Kidney (tissue), 14 donors: ENCODE measurements around the gene PLD6. TPM values are rescaled to one million over a fixed set of nuclear protein-coding genes. Genes with fewer than 3 reads are reported as not detected.
A peak's percentile ranks its signal among the peaks of the same experiment; 100 is the strongest.

Experiments used
- DNase-seq, 5 donors: peaks; one replicate each; pipeline ENCODE4 v3.0.0-alpha.2; 2013 to 2020
- FAIRE-seq: peaks from 2 replicates; lab custom pipeline; 2012; peaks lifted over from hg19 to GRCh38; lab: Jason Lieb, UNC
- H3K27ac ChIP-seq, 2 donors: one replicate each; pipeline ENCODE4 v1.7.0; 2013; ENCODE audit warnings: low read depth in 2 of 2, low read length in 2 of 2, inconsistent platforms in 1 of 2
- H3K27me3 ChIP-seq: one replicate; pipeline ENCODE4 v1.7.1; 2013; ENCODE audit warnings: low read length, inconsistent platforms; ENCODE audit not compliant: control insufficient read depth, insufficient read depth
- H3K36me3 ChIP-seq, 3 donors: one replicate each; pipeline versions ENCODE4 v1.7.0 to v1.7.1; 2013; ENCODE audit warnings: low read length in 3 of 3, control low read depth in 1 of 3, inconsistent platforms in 1 of 3; ENCODE audit not compliant: insufficient read depth in 3 of 3, control insufficient read depth in 2 of 3
- H3K4me1 ChIP-seq, 3 donors: one replicate each; pipeline versions ENCODE4 v1.7.0 to v1.7.1; 2013; ENCODE audit warnings: low read length in 3 of 3, inconsistent platforms in 1 of 3, low read depth in 1 of 3; ENCODE audit not compliant: control insufficient read depth in 2 of 3, insufficient read depth in 2 of 3
- H3K4me3 ChIP-seq, 3 donors: one replicate each; pipeline versions ENCODE4 v1.7.0 to v1.8.1; 2013; ENCODE audit warnings: low read length in 3 of 3, control low read depth in 1 of 3, inconsistent platforms in 1 of 3
- H3K9ac ChIP-seq, 3 donors: one replicate each; pipeline versions ENCODE4 v1.7.0 to v1.7.1; 2013; ENCODE audit warnings: low read length in 3 of 3, control low read depth in 1 of 3, inconsistent platforms in 1 of 3
- H3K9me3 ChIP-seq, 3 donors: one replicate each; pipeline versions ENCODE4 v1.7.0 to v1.7.1; 2013; ENCODE audit warnings: low read length in 3 of 3, control low read depth in 1 of 3, inconsistent platforms in 1 of 3; ENCODE audit not compliant: control insufficient read depth in 2 of 3, insufficient read depth in 1 of 3
- intact Hi-C: fragments of 100-400 bp; cut with DNase I; formaldehyde crosslinking; loops from one replicate; pipeline ENCODE4 v1.11.1; 2022
- polyA plus RNA-seq: library from polyadenylated mRNA; stranded (reverse); fragments of 350-450 nt; fragmentation: Illumina TruSeq; extraction: RNeasy Lipid Tissue Mini Kit (QIAGEN cat#74804); gene quantifications from one replicate; pipeline ENCODE4 v1.2.3, GENCODE V29; 2014; ENCODE audit warnings: low read depth, low replicate concordance; ENCODE audit not compliant: insufficient read depth
- total RNA-seq: library from RNA; stranded (reverse); fragmentation: NEBNext Ultra II Directional; extraction: Animal tissue kit (Norgen Biotek cat#: 25700); gene quantifications from one replicate; pipeline ENCODE4 v1.2.1, GENCODE V29; 2021
- TF ChIP-seq, protein P1 (sequence below): IDR thresholded peaks from 3 replicates; pipeline ENCODE4 v1.5.1; 2012; ENCODE audit warnings: mild to moderate bottlenecking, moderate library complexity, borderline replicate concordance; ENCODE audit not compliant: insufficient read depth; ENCODE audit errors: extremely low read depth
- donor health status: control.
- donor health status: control.
- donor health status: control.
- donor health status: control.
- donor health status: control.
- donor health status: DM: yes; HTN: yes; CAD: no.
- donor health status: Normal renal cell carcinoma (clear cell type).

The PLD6 gene
- total and polyA plus RNA-seq, 2 donors from 2014 or later: 2.9 to 3.7 TPM

DNA sequence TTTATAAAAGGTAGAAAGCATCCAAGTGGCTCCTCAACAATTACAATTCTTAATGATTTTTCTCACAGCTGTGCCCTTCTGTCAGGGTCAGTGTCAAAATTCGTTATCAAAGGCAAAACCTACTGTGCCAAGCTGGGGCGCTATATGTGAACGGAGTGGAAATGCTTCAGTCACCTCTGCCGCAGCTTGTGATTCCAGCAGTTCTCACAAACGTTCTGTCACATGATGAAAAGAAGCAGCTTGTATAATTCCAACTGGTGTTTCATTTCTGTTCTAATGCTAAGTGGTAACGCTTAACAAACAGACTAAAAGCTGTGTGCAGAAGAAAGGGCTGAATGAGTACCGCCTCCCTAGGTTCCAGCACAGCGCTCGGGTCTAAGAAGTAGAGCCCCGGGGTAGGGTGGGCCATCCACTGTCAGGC is 14.2 kb downstream of the PLD6 start:
- peaks cover 0 to 5% (median 0%) of the 10 kb centered on the region in 3 donors for H3K4me1 ChIP-seq
- H3K36me3 ChIP-seq: peaks cover 0 to 8% (median 0%) of the 10 kb centered on the region in 3 donors
- no peaks in the 10 kb centered on the region for H3K9me3 ChIP-seq
- no peak overlapping the region for H3K9ac ChIP-seq
- H3K27ac ChIP-seq: no peak overlapping the region
- peak in 2 of 5 donors; percentile 30 to 66 for DNase-seq
- FAIRE-seq: no peak
- intact Hi-C loops: no loop called here
- no peaks in the 10 kb centered on the region for H3K27me3 ChIP-seq
- no peak overlapping the region for H3K4me3 ChIP-seq
- TF ChIP-seq, protein P1, sequence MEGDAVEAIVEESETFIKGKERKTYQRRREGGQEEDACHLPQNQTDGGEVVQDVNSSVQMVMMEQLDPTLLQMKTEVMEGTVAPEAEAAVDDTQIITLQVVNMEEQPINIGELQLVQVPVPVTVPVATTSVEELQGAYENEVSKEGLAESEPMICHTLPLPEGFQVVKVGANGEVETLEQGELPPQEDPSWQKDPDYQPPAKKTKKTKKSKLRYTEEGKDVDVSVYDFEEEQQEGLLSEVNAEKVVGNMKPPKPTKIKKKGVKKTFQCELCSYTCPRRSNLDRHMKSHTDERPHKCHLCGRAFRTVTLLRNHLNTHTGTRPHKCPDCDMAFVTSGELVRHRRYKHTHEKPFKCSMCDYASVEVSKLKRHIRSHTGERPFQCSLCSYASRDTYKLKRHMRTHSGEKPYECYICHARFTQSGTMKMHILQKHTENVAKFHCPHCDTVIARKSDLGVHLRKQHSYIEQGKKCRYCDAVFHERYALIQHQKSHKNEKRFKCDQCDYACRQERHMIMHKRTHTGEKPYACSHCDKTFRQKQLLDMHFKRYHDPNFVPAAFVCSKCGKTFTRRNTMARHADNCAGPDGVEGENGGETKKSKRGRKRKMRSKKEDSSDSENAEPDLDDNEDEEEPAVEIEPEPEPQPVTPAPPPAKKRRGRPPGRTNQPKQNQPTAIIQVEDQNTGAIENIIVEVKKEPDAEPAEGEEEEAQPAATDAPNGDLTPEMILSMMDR: no peak

DNA sequence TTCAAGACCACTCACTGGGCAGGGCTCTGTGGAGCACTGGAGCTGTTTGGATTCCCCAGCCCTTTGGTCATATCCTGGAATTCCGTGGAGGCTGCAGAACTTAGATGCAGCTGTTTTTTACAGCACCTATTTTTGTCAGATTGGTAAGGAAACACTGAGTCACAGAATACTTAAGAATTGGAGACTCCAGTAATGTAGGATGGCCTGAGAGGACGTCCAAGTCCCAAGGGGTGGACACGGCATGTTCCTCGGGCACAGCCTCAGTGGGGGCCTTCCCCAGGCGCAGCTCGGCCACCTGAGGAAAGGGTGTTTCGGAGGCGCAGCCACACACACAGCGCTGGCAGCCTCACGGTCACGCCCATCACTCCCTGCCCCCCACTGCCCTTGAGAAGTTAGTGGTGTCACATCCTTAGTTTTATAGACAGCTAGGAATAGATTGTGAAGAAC is 14.8 kb downstream of the PLD6 start:
- H3K9ac ChIP-seq: no peak overlapping the region
- no peak for FAIRE-seq
- intact Hi-C loops: no loop called here
- DNase-seq: no peak
- TF ChIP-seq, protein P1: no peak
- H3K27me3 ChIP-seq: no peaks in the 10 kb centered on the region
- H3K36me3 ChIP-seq: peaks cover 0 to 8% (median 0%) of the 10 kb centered on the region in 3 donors
- peak overlapping the region in 1 of 2 donors; percentile 27 for H3K27ac ChIP-seq
- no peaks in the 10 kb centered on the region for H3K9me3 ChIP-seq
- H3K4me1 ChIP-seq: peaks cover 0 to 7% (median 0%) of the 10 kb centered on the region in 3 donors
- H3K4me3 ChIP-seq: no peak overlapping the region

GRCh38 chr17:17190188-17190587 is 15.9 kb downstream of the PLD6 start:
- Histone ChIP-seq H3K27me3 (no peaks in the 10 kb centered on the region), H3K9me3 (no peaks in the 10 kb centered on the region), H3K9ac (no peak overlapping the region), H3K4me3 (no peak overlapping the region), H3K4me1 (peaks cover 0 to 7% (median 0%) of the 10 kb centered on the region in 3 donors), H3K27ac (no peak overlapping the region), H3K36me3 (peaks cover 0 to 8% (median 0%) of the 10 kb centered on the region in 3 donors)
- TF ChIP-seq, protein P1: no peak
- DNase-seq (no peak), FAIRE-seq (no peak)
- intact Hi-C loops: no loop called here

DNA sequence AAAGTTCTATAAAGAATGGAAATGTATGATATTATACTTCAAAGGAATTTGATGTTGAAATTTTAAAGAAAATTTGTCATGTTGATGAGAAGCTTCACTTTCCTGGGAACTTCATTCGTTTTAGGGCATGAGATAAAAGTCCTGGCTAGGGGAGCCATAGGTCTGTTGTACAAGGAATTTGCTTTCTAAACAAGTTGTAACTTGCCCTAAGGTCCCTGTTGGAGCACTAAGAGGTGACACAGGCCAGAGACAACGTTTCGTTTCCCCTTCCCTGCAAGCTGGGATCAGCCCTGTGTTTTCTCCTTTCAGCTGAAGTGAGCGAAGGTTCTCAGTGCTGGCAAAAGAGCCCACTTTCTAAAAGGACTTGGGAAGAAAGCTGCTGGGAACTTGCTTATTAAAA is 16.6 kb downstream of the PLD6 start:
- Histone ChIP-seq H3K4me1 (peaks cover 0 to 7% (median 0%) of the 10 kb centered on the region in 3 donors), H3K36me3 (peaks cover 0 to 8% (median 0%) of the 10 kb centered on the region in 3 donors), H3K27ac (no peak overlapping the region), H3K9ac (no peak overlapping the region), H3K4me3 (no peak overlapping the region), H3K9me3 (no peaks in the 10 kb centered on the region), H3K27me3 (no peaks in the 10 kb centered on the region)
- TF ChIP-seq, protein P1: no peak
- no peak for DNase-seq
- intact Hi-C loops: no loop called here
- FAIRE-seq: no peak
